Naive thymus-derived CD4-positive, alpha-beta T cell (primary cell): ENCODE results near the gene ESYT3. TPM values are rescaled to one million over a fixed set of nuclear protein-coding genes. Genes with fewer than 3 reads are reported as not detected.
A peak's percentile ranks its signal among the peaks of the same experiment; 100 is the strongest.
"Not testable (repeated sequence)": the region's sequence is repeated elsewhere in the genome, so short reads cannot be mapped to it uniquely, and the experiment has no call there.

Source experiments
- ATAC-seq: fragments of 150-1000 bp; cut with Tn5 transposase; 2 replicates; pipeline ENCODE4 v1.10.0; 2021; ENCODE audit warnings: mild to moderate bottlenecking, moderate library complexity
- CTCF ChIA-PET: fragments of 350-600 bp; sonication (Branson Sonifier 250); formaldehyde crosslinking; loops from one replicate; lab custom pipeline; 2021; ENCODE audit warnings: antibody characterized with exemption; lab: Charles Lee
- POLR2A ChIA-PET: fragments of 350-600 bp; sonication (Branson Sonifier 250); formaldehyde crosslinking; loops from one replicate; lab custom pipeline; 2021; ENCODE audit warnings: antibody characterized with exemption, inconsistent platforms; lab: Charles Lee
- DNase-seq, 9 donors: peaks; one replicate each; pipeline versions ENCODE4 v3.0.0 to v3.0.0-alpha.2; 2020 to 2022; ENCODE audit warnings: mixed read lengths in 1 of 9
- H3K27ac ChIP-seq: one replicate; pipeline ENCODE4 v1.7.0; 2013; ENCODE audit warnings: mild to moderate bottlenecking, low read depth, low read length, moderate library complexity
- H3K27me3 ChIP-seq, 2 donors: one replicate each; pipeline ENCODE4 v1.7.0; 2013; ENCODE audit warnings: low read length in 2 of 2, mild to moderate bottlenecking in 2 of 2, moderate library complexity in 2 of 2; ENCODE audit not compliant: control insufficient read depth in 2 of 2, insufficient read depth in 2 of 2
- H3K36me3 ChIP-seq, 3 experiments: 1 replicate in 2 of 3; 2 replicates in 1 of 3; pipeline ENCODE4 v1.7.0; 2013; ENCODE audit warnings: low read length in 3 of 3, mild to moderate bottlenecking in 3 of 3, moderate library complexity in 1 of 3; ENCODE audit not compliant: insufficient read depth in 3 of 3, control insufficient read depth in 2 of 3
- H3K4me1 ChIP-seq, 2 donors: one replicate each; pipeline ENCODE4 v1.7.0; 2013; ENCODE audit warnings: low read length in 2 of 2, mild to moderate bottlenecking in 2 of 2, moderate library complexity in 1 of 2; ENCODE audit not compliant: control insufficient read depth in 2 of 2, insufficient read depth in 2 of 2
- H3K4me3 ChIP-seq: 2 replicates; pipeline ENCODE4 v1.7.0; 2013; ENCODE audit warnings: mild to moderate bottlenecking, low read length
- H3K9me3 ChIP-seq, 3 experiments: 1 replicate in 2 of 3; 2 replicates in 1 of 3; pipeline ENCODE4 v1.7.0; 2013; ENCODE audit warnings: low read length in 3 of 3; ENCODE audit not compliant: control insufficient read depth in 2 of 3
- H3K27ac Mint-ChIP-seq, 9 donors: one replicate each; pipeline ENCODE4 v1.8.0; 2020 to 2022; ENCODE audit warnings: mixed read lengths in 9 of 9, mild to moderate bottlenecking in 8 of 9, moderate library complexity in 5 of 9, inconsistent platforms in 2 of 9
- H3K27me3 Mint-ChIP-seq, 5 donors: one replicate each; pipeline ENCODE4 v1.8.0; 2021 to 2022; ENCODE audit warnings: mixed read lengths in 5 of 5, mild to moderate bottlenecking in 1 of 5
- H3K36me3 Mint-ChIP-seq, 5 donors: one replicate each; pipeline ENCODE4 v1.8.0; 2020 to 2022; ENCODE audit warnings: mixed read lengths in 5 of 5, mild to moderate bottlenecking in 3 of 5, inconsistent platforms in 1 of 5
- H3K4me1 Mint-ChIP-seq, 7 donors: one replicate each; pipeline ENCODE4 v1.8.0; 2020 to 2022; ENCODE audit warnings: mixed read lengths in 7 of 7, mild to moderate bottlenecking in 3 of 7, inconsistent platforms in 1 of 7
- H3K4me3 Mint-ChIP-seq, 10 donors: one replicate each; pipeline ENCODE4 v1.8.0; 2020 to 2022; ENCODE audit warnings: mild to moderate bottlenecking in 10 of 10, mixed read lengths in 10 of 10, moderate library complexity in 6 of 10, inconsistent platforms in 2 of 10
- H3K9me3 Mint-ChIP-seq, 11 donors: one replicate each; pipeline ENCODE4 v1.8.0; 2020 to 2022; ENCODE audit warnings: mixed read lengths in 11 of 11, mild to moderate bottlenecking in 4 of 11, inconsistent platforms in 1 of 11, moderate library complexity in 1 of 11
- intact Hi-C, 2 donors: fragments of 100-400 bp; cut with micrococcal nuclease; formaldehyde crosslinking; loops; one replicate each; pipeline ENCODE4 v1.15.1; 2023
- polyA plus RNA-seq, 2 donors: library from polyadenylated mRNA; unstranded; fragments of 300-500 nt; fragmentation: Illumina TruSeq; gene quantifications; one replicate each; pipeline ENCODE4 v1.2.3, GENCODE V29; 2021
- total RNA-seq, 6 experiments: library from RNA in 5 of 6; stranded (reverse) in 5 of 6; gene quantifications; 1 replicate in 5 of 6; 2 replicates in 1 of 6; pipeline ENCODE4 v1.2.3 and lab custom pipeline; 2021 to 2026

The ESYT3 gene
- total and polyA plus RNA-seq, 7 experiments from 2014 or later, result 0.14 to 0.41 (median 0.32) TPM; not detected in 4

DNA sequence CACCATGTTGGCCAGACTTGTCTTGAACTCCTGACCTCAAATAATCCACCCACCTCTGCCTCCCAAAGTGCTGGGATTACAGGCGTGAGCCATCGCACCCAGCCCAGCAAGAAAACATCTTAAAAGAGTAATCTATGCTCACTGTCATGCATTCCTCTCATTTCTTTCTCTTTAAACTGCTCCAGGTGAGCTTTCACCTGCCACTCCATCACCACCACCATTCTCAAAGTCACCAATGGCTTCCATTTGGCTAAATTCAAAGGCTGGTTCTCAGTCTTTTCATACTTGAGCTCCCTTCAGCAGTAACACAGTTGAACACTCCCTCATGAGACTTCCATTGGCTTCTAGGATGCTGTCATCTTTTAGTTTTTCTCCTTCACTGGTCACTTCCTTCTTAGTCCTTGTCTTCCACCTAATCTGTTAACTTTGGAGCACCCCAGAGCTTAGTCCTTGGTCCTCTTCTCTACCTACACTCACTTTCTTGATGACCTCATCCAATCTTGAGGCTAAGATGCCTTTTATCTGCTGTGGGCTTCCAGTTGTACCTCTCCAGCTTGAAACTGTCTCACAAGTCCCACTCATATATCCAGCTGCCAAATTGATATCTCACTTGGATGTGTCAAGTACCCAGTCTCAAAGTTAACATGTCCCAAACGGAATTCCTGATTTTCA is 27.0 kb upstream of the ESYT3 start:
- Histone ChIP-seq H3K9me3 (no peaks in the 10 kb centered on the region), H3K36me3 (no peaks in the 10 kb centered on the region), H3K4me3 (no peak overlapping the region), H3K27me3 (no peaks in the 10 kb centered on the region), H3K27ac (no peak overlapping the region), H3K4me1 (no peaks in the 10 kb centered on the region)
- Mint-ChIP-seq H3K4me3 (no peak overlapping the region), H3K27ac (no peak overlapping the region), H3K4me1 (peaks cover 0 to 2% (median 0%) of the 10 kb centered on the region in 7 donors), H3K36me3 (no peaks in the 10 kb centered on the region), H3K27me3 (peaks cover 0 to 17% (median 9%) of the 10 kb centered on the region in 5 donors), H3K9me3 (no peaks in the 10 kb centered on the region)
- ChIA-PET POLR2A (no interaction called here), CTCF (interaction anchor here (0.6 to 1.6 kb wide), 2 partner anchors 11 to 174 kb away, joined by 3 to 4 read pairs; no protein-coding TSS in a partner anchor)
- intact Hi-C loops, result no loop called here
- DNase-seq (no peak), ATAC-seq (no peak)

DNA sequence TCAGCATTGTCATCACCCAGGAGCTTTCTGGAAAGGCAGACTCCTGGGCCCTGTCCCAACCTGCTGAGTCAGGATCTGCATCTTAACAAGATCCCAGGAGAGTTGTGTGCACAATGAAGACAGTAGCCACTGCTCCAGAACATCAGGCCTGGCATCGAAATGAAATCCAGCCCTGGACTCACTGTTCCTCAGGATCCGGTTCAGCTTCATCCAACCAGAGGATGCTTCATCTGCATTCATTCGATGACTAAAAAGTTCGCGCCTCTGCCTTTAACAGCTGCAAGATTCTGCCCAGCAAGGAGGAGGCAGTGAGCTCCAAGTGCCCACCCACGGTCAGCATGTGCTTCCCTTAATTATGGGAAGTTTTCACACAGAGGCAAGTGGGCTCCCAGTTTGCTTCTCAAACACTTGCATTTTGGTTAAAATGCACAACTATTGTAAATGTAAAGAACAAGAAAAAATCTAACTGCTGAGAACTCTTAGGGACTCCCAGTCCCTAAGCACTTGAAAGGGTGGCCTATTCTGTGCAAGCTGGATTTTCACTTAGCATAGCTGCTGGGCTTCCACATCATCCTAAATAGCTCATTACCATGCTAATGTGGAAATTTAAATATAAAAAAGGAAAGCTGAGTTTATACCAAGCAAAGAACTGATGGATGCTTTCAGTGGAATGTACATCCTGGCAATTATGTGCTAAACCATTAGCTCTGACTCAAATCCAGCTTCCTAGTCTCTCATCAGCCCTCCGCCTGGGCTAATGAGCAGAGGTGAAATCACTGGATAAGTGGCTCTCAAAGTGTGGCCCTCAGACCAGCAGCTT is 25.5 kb upstream of the ESYT3 start:
- Histone ChIP-seq H3K4me3 (no peak overlapping the region), H3K27ac (no peak overlapping the region), H3K9me3 (no peaks in the 10 kb centered on the region), H3K36me3 (no peaks in the 10 kb centered on the region), H3K27me3 (no peaks in the 10 kb centered on the region), H3K4me1 (no peaks in the 10 kb centered on the region)
- H3K27ac Mint-ChIP-seq, result no peak overlapping the region
- peaks cover 0 to 2% (median 0%) of the 10 kb centered on the region in 7 donors for H3K4me1 Mint-ChIP-seq
- H3K27me3 Mint-ChIP-seq, result peaks cover 0 to 14% (median 9%) of the 10 kb centered on the region in 5 donors
- H3K9me3 Mint-ChIP-seq, result no peaks in the 10 kb centered on the region
- ChIA-PET POLR2A (interaction anchor here (0.6 kb wide), 1 partner anchor 242 kb away, joined by 5 read pairs; no protein-coding TSS in a partner anchor), CTCF (interaction anchor here (1.1 to 1.6 kb wide), 2 partner anchors 8 to 9 kb away, joined by 4 to 5 read pairs; no protein-coding TSS in a partner anchor)
- H3K36me3 Mint-ChIP-seq, result no peaks in the 10 kb centered on the region
- ATAC-seq (no peak), DNase-seq (no peak)
- no peak overlapping the region for H3K4me3 Mint-ChIP-seq
- intact Hi-C loops, result no loop called here

DNA sequence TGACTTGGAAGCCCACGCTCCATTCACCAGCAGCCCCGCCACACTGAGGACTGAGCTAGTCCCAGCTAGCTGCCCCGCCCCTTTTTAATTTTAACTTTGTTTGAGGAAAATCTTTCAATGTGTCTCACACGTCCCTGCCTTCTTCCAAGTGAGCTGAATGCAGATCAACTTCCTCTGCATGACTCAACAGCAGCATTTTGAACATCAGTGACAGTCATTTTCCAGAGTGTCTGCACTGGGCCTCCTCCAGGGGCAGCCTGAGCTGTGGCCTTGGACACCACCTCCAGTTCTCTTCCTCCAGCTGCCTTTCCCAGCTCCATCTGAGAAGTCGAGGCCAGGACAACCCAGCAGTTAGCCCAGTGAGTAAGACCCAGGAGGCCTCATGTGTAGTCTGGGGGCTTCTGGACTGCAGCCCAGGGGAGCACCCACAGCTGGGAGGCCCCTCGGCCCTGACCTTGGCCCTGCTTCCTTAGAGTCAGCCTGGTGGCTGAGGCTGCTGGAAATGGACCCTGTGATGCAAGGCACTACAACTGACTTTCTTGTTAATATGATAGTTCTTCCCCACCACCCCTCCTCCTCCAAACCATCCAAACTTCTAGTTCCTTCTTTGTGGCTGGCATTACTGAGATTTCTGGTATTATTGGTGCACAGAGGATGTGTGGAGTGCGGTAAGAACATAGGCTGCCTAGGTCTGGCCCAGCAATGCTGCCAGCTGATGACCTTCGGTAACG is 21.4 kb upstream of the ESYT3 start:
- POLR2A ChIA-PET, result interaction anchor here (1.1 kb wide), 1 partner anchor 239 kb away, joined by 3 read pairs; no protein-coding TSS in a partner anchor
- H3K9me3 Mint-ChIP-seq, result peaks cover 0 to 1% (median 0%) of the 10 kb centered on the region in 11 donors
- H3K36me3 Mint-ChIP-seq, result no peaks in the 10 kb centered on the region
- Histone ChIP-seq H3K27me3 (no peaks in the 10 kb centered on the region), H3K9me3 (no peaks in the 10 kb centered on the region), H3K4me3 (no peak overlapping the region), H3K36me3 (no peaks in the 10 kb centered on the region), H3K4me1 (no peaks in the 10 kb centered on the region), H3K27ac (no peak overlapping the region)
- intact Hi-C loops, result loop anchor here in 1 of 2 donors (10.0 kb wide), 1 partner anchor 272 kb away; no protein-coding TSS in a partner anchor
- ATAC-seq, result peak; percentile 47
- peaks cover 0 to 7% (median 0%) of the 10 kb centered on the region in 7 donors for H3K4me1 Mint-ChIP-seq
- no peak for DNase-seq
- H3K27me3 Mint-ChIP-seq, result peaks cover 13 to 29% (median 17%) of the 10 kb centered on the region in 5 donors
- no peak overlapping the region for H3K27ac Mint-ChIP-seq
- no peak overlapping the region for H3K4me3 Mint-ChIP-seq
- CTCF ChIA-PET, result no interaction called here

DNA sequence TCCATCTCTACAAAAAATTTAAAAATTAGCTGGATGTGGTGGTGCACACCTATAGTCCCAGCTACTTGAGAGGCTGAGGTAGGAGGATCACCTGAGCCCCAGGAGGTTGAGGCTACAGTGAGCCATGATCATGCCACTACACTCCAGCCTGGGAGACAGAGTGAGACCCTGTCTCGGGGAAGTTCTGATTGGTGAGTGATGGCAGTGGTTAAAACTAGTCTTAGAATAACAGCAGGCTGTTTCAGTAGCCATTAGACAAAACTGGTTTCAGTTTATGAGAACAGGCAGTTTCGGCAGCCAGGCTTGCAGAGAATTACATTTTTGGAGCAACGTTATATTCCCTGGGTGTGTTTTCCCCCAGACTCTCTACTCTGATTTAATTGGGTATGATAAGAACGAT is 18.2 kb upstream of the ESYT3 start:
- H3K27ac ChIP-seq, H3K9me3 ChIP-seq, DNase-seq, H3K4me3 ChIP-seq, H3K9me3 Mint-ChIP-seq, H3K36me3 ChIP-seq, H3K36me3 Mint-ChIP-seq, H3K4me1 ChIP-seq, H3K4me1 Mint-ChIP-seq, H3K27me3 ChIP-seq, H3K4me3 Mint-ChIP-seq, POLR2A ChIA-PET, H3K27ac Mint-ChIP-seq, ATAC-seq: not testable (repeated sequence)
- intact Hi-C loops, result loop anchor here in 1 of 2 donors (5.0 to 10.0 kb wide), 2 partner anchors 176 to 269 kb away; partner anchors contain the start of gene CEP70
- CTCF ChIA-PET, result interaction anchor here (1.1 to 3.1 kb wide), 3 partner anchors 8 to 507 kb away, joined by 5 to 21 read pairs (median 5); no protein-coding TSS in a partner anchor
- peaks cover 12 to 28% (median 14%) of the 10 kb centered on the region in 5 donors for H3K27me3 Mint-ChIP-seq

DNA sequence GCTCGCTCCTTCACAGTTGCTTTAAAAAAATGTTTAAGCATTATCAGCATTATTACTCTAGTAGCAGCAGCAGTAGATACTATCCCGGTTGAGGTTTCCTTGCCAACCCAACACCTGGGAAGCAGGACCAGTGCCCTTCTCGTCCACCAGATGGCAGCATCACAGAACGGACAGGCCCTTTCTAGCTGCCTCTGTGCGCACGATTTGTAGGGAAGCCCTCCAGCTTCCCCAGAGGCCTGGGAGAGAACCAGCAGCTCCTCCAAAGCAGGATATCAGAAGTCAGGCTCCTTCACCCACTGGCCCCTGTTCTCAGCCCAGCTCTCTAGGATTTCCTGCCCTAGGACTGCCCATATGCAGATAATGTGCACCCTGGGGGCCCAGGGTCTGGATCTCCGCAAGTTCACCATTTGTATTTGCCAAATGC is 16.8 kb upstream of the ESYT3 start:
- Mint-ChIP-seq H3K27ac (no peak overlapping the region), H3K36me3 (peaks cover 0 to 3% (median 0%) of the 10 kb centered on the region in 5 donors), H3K4me3 (no peak overlapping the region), H3K27me3 (peaks cover 12 to 28% (median 19%) of the 10 kb centered on the region in 5 donors), H3K4me1 (peaks cover 0 to 7% (median 0%) of the 10 kb centered on the region in 7 donors), H3K9me3 (peaks cover 0 to 3% (median 0%) of the 10 kb centered on the region in 11 donors)
- Histone ChIP-seq H3K27me3 (no peaks in the 10 kb centered on the region), H3K36me3 (no peaks in the 10 kb centered on the region), H3K27ac (no peak overlapping the region), H3K4me1 (no peaks in the 10 kb centered on the region), H3K4me3 (no peak overlapping the region), H3K9me3 (no peaks in the 10 kb centered on the region)
- ChIA-PET POLR2A (no interaction called here), CTCF (interaction anchor here (0.5 to 3.1 kb wide), 8 partner anchors 9 to 506 kb away, joined by 3 to 21 read pairs (median 4); no protein-coding TSS in a partner anchor)
- peak; percentile 74 for ATAC-seq
- DNase-seq, result peak; percentile 8 to 60 (median 47)
- intact Hi-C loops, result loop anchor here (1.0 to 10.0 kb wide), 5 partner anchors 85 to 506 kb away; partner anchors contain the start of gene CEP70 (in 1 of the 2)
